ENCODE data around the gene CNR1.

Gene CNR1

DNA sequence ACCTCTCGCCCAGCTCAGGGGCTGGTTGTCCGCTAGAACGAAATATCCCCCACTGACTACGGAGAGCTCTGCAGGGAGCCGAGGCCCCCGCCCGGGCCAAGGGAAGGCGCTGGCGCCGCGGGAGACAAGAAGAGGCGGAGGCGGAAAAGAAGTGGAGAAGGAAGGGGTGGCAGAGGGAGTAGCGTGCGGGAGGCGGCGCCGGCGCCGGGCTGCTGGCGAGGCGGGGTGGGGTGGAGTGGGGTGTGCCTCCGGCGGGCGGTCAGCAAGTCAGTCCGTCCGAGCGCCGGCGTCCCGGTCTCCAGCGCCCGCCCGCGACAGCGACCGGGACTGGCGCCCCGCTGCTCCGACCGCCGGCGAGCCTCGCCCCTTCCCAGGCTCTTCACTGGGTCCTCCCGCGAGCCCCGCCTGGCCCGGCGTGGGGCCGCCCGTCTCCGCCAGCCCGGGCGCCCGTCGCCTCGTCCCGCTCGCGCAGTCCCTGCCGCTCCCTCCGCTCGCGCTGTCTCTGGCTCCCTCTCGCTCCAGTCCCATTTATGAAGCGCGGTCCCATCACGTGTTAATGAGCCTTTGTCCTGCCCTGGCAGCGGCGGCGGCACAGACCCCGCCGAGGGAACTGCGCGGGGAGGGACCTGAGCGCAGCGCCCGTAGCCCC, at the start of gene CNR1:
TSS of gene CNR1 (minus strand) at position 504 of the 649 bp plus-strand sequence. CDS start 21,073 bp downstream, outside the sequence.
- TF ChIP-seq CREB1 (IDR thresholded peaks at IDR 0.05; ENCODE audit: low read depth) = no peak
- TF ChIP-seq, protein P1, sequence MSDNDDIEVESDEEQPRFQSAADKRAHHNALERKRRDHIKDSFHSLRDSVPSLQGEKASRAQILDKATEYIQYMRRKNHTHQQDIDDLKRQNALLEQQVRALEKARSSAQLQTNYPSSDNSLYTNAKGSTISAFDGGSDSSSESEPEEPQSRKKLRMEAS (IDR thresholded peaks at IDR 0.05) = peak; percentile 60
- TF ChIP-seq EP300 (IDR thresholded peaks at IDR 0.05; ENCODE audit: borderline replicate concordance) = no peak
- TF ChIP-seq, protein P2, sequence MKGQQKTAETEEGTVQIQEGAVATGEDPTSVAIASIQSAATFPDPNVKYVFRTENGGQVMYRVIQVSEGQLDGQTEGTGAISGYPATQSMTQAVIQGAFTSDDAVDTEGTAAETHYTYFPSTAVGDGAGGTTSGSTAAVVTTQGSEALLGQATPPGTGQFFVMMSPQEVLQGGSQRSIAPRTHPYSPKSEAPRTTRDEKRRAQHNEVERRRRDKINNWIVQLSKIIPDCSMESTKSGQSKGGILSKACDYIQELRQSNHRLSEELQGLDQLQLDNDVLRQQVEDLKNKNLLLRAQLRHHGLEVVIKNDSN (IDR thresholded peaks at IDR 0.05) = peak; percentile 61

DNA sequence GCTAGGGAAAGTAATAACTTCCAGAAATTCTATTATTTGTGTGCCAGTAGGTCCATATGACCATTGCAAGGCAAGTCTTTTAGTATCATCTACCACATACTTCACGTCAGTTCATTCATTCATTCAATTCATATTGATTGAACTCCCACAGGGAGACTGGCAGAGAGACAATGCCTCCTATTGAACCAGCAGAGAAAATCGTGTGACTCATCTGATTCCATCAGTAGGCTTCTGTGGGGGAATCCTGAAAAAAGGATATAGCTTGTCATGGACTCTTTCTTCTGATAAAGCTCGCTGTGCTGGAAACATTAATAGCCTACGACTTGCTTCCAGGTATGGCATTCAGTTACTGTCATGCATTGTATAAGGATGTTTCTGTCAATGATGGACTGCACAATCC, 45.3 kb upstream of the CNR1 start:
- TF ChIP-seq, protein P1 (IDR thresholded peaks at IDR 0.05) = no peak
- no peak for TF ChIP-seq TEAD4 (IDR thresholded peaks at IDR 0.05)
- TF ChIP-seq NFIC (IDR thresholded peaks at IDR 0.05) = no peak

DNA sequence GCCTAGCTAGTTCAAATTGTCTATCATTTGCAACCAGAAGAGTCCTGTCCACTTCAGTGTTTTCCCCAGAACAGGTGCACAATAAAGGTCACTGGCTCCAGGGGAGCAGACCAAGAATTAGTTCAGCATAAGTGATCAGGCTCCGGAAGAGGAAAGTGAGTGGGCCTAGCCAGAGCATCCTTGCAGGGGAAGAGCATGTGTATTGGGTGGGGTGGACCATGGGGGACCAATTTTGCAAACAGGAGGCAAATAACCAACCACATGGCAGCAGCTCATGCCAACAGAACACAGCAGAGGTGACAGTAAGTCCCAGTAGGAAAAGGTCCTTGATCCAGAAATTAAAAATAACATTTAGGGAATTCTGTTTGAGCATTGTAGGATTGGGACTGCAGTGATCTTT, 43.2 kb upstream of the CNR1 start:
- no peak for TF ChIP-seq CEBPB (IDR thresholded peaks at IDR 0.05)
- TF ChIP-seq TCF12 (IDR thresholded peaks at IDR 0.05; ENCODE audit: low read depth) = no peak
- no peak for TF ChIP-seq CREB1 (IDR thresholded peaks at IDR 0.05; ENCODE audit: low read depth)
- no peak for TF ChIP-seq EP300 (IDR thresholded peaks at IDR 0.05; ENCODE audit: borderline replicate concordance)
- TF ChIP-seq FOXM1 (IDR thresholded peaks at IDR 0.05; ENCODE audit: borderline replicate concordance, low read depth) = no peak
- no peak for TF ChIP-seq RAD21 (IDR thresholded peaks at IDR 0.05; ENCODE audit: low read depth)
- TF ChIP-seq, protein P1 (IDR thresholded peaks at IDR 0.05) = no peak
- no peak for TF ChIP-seq EGR1 (IDR thresholded peaks at IDR 0.05)
- no peak for TF ChIP-seq NFIC (IDR thresholded peaks at IDR 0.05)

DNA sequence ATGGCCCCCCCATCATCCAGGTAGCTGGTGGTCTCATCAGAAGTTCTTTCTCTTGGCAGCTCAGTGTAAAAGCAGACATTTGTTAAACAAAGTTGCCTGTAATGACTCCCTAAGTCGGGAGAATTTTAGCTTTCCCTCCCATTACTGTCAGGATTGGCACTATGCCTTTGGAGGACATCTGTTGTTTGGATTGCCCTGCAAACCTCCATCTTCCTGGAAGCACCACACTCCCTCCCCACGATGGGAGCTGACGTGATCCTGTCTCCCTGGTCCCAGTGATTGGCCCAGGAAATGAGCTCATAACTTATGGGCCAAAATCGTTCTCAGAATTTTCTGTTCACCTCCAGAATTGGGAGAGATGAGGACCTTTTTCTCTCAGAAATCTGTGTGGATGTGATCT, 42.6 kb upstream of the CNR1 start:
- TF ChIP-seq, protein P1 (IDR thresholded peaks at IDR 0.05) = no peak
- TF ChIP-seq NFIC (IDR thresholded peaks at IDR 0.05) (no peak), ZBTB7A (IDR thresholded peaks at IDR 0.05; ENCODE audit: low read depth) (no peak), TAF1 (IDR thresholded peaks at IDR 0.05; ENCODE audit: low read depth) (no peak), CREB1 (IDR thresholded peaks at IDR 0.05; ENCODE audit: low read depth) (no peak)

DNA sequence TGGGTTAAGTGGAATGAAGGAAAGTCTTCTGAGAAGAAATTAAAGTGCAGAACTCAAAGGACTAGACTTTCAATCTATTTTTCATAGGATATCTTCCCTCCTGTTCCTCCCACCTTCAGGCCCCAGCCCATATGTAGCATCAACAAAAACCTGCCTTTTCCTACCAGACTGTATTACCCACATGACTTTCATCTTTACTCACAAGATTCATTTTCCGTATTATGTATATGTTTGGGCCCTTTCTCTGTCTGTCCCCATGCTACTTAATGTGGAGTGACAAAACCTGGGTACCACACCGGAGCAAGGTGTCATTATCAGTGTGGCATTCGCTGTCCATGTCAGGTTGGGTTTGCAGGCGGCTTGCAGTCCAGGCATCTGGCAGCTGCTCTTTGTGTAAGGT, 18.8 kb upstream of the CNR1 start:
- TF ChIP-seq NFIC (IDR thresholded peaks at IDR 0.05) = no peak
- no peak for TF ChIP-seq RAD21 (IDR thresholded peaks at IDR 0.05; ENCODE audit: low read depth)
- no peak for TF ChIP-seq ZBTB7A (IDR thresholded peaks at IDR 0.05; ENCODE audit: low read depth)
- TF ChIP-seq EGR1 (IDR thresholded peaks at IDR 0.05) = no peak
- no peak for TF ChIP-seq TEAD4 (IDR thresholded peaks at IDR 0.05)
- no peak for TF ChIP-seq EP300 (IDR thresholded peaks at IDR 0.05; ENCODE audit: borderline replicate concordance)
- TF ChIP-seq TCF12 (IDR thresholded peaks at IDR 0.05; ENCODE audit: low read depth) = no peak
- TF ChIP-seq, protein P3, sequence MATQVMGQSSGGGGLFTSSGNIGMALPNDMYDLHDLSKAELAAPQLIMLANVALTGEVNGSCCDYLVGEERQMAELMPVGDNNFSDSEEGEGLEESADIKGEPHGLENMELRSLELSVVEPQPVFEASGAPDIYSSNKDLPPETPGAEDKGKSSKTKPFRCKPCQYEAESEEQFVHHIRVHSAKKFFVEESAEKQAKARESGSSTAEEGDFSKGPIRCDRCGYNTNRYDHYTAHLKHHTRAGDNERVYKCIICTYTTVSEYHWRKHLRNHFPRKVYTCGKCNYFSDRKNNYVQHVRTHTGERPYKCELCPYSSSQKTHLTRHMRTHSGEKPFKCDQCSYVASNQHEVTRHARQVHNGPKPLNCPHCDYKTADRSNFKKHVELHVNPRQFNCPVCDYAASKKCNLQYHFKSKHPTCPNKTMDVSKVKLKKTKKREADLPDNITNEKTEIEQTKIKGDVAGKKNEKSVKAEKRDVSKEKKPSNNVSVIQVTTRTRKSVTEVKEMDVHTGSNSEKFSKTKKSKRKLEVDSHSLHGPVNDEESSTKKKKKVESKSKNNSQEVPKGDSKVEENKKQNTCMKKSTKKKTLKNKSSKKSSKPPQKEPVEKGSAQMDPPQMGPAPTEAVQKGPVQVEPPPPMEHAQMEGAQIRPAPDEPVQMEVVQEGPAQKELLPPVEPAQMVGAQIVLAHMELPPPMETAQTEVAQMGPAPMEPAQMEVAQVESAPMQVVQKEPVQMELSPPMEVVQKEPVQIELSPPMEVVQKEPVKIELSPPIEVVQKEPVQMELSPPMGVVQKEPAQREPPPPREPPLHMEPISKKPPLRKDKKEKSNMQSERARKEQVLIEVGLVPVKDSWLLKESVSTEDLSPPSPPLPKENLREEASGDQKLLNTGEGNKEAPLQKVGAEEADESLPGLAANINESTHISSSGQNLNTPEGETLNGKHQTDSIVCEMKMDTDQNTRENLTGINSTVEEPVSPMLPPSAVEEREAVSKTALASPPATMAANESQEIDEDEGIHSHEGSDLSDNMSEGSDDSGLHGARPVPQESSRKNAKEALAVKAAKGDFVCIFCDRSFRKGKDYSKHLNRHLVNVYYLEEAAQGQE (IDR thresholded peaks at IDR 0.05; ENCODE audit: low read depth) = no peak
- no peak for TF ChIP-seq CREB1 (IDR thresholded peaks at IDR 0.05; ENCODE audit: low read depth)
- no peak for TF ChIP-seq TAF1 (IDR thresholded peaks at IDR 0.05; ENCODE audit: low read depth)
- TF ChIP-seq, protein P1 (IDR thresholded peaks at IDR 0.05) = no peak
- no peak for TF ChIP-seq FOXM1 (IDR thresholded peaks at IDR 0.05; ENCODE audit: borderline replicate concordance, low read depth)
- TF ChIP-seq, protein P2 (IDR thresholded peaks at IDR 0.05) = no peak
- no peak for TF ChIP-seq YY1 (IDR thresholded peaks at IDR 0.05; ENCODE audit: low read depth)

DNA sequence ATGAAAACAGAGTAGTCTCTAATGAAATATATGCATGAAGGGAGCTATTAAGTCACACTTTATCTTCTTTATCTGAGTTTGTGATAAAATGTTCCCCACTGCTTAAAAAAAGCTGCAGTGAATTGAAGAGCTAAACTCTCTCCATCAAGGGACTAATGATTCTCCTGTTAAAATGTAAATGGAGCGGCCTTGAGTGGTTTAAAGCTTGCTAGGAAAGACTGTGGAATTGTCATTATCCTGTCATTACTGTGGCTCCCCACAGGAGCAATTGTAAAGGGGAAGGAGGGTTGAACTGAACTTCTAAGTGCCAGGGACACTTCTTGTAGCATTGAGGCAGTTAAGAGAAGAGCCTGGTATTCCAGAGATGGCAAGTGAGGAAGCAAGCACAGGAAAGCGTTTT, 17.3 kb upstream of the CNR1 start:
- TF ChIP-seq, protein P1 (IDR thresholded peaks at IDR 0.05) = no peak
- TF ChIP-seq EGR1 (IDR thresholded peaks at IDR 0.05) = no peak
- TF ChIP-seq CEBPB (IDR thresholded peaks at IDR 0.05) = no peak
- TF ChIP-seq TAF1 (IDR thresholded peaks at IDR 0.05; ENCODE audit: low read depth) = no peak
- TF ChIP-seq RAD21 (IDR thresholded peaks at IDR 0.05; ENCODE audit: low read depth) = no peak
- TF ChIP-seq ZBTB7A (IDR thresholded peaks at IDR 0.05; ENCODE audit: low read depth) = no peak
- TF ChIP-seq, protein P2 (IDR thresholded peaks at IDR 0.05) = no peak
- no peak for TF ChIP-seq CREB1 (IDR thresholded peaks at IDR 0.05; ENCODE audit: low read depth)
- TF ChIP-seq YY1 (IDR thresholded peaks at IDR 0.05; ENCODE audit: low read depth) = no peak
- TF ChIP-seq FOXM1 (IDR thresholded peaks at IDR 0.05; ENCODE audit: borderline replicate concordance, low read depth) = no peak
- TF ChIP-seq NFIC (IDR thresholded peaks at IDR 0.05) = no peak
